Endothelial cell of umbilical vein (primary cell): ENCODE measurements around the gene MVD. TPM values are rescaled to one million over a fixed set of nuclear protein-coding genes. Genes with fewer than 3 reads are reported as not detected.

Experiments
- BruUV-seq: library from RNA; stranded (reverse); fragments of 400-500 nt; replicated peaks from 2 replicates; lab custom pipeline; 2021; lab: Mats Ljungman, UMichigan
- CTCF ChIA-PET: fragments of 300-600, 350-600 bp; sonication (Branson Sonifier 250); formaldehyde crosslinking; loops from one replicate; lab custom pipeline; 2021; ENCODE audit warnings: antibody characterized with exemption, inconsistent platforms; lab: Charles Lee
- POLR2A ChIA-PET: fragments of 300-600, 350-600 bp; sonication (Branson Sonifier 250); formaldehyde crosslinking; loops from one replicate; lab custom pipeline; 2021; ENCODE audit warnings: antibody characterized with exemption, inconsistent platforms; lab: Charles Lee
- DNase-seq: peaks from one replicate; pipeline ENCODE4 v3.0.0-alpha.2; 2011; ENCODE audit warnings: low read depth, low spot score
- FAIRE-seq: peaks from 2 replicates; lab custom pipeline; 2011; peaks lifted over from hg19 to GRCh38; lab: Jason Lieb, UNC
- H2AFZ ChIP-seq: 2 replicates; pipeline ENCODE4 v1.6.0; 2012; ENCODE audit warnings: low read depth, low read length, control low read depth, inconsistent platforms
- H3K27ac ChIP-seq: 2 replicates; pipeline ENCODE4 v1.5.1; 2011; ENCODE audit warnings: low read depth, mild to moderate bottlenecking, control low read depth, low read length, moderate library complexity; ENCODE audit not compliant: insufficient read depth
- H3K27me3 ChIP-seq, 2 experiments: 2 replicates each; pipeline versions ENCODE4 v1.6.0 to v1.6.1; 2011; ENCODE audit warnings: low read length in 2 of 2, mixed read lengths in 1 of 2; ENCODE audit not compliant: control insufficient read depth in 2 of 2, insufficient read depth in 2 of 2
- H3K36me3 ChIP-seq, 2 experiments: 2 replicates in 1 of 2; 3 replicates in 1 of 2; pipeline ENCODE4 v1.5.1; 2011; ENCODE audit warnings: low read length in 2 of 2, mild to moderate bottlenecking in 1 of 2, moderate library complexity in 1 of 2; ENCODE audit not compliant: control insufficient read depth in 2 of 2, insufficient read depth in 2 of 2; ENCODE audit errors: extremely low read depth in 1 of 2
- H3K4me1 ChIP-seq: 3 replicates; pipeline ENCODE4 v1.5.1; 2011; ENCODE audit warnings: mild to moderate bottlenecking, low read length; ENCODE audit not compliant: control insufficient read depth, insufficient read depth; ENCODE audit errors: extremely low read depth
- H3K4me2 ChIP-seq: 2 replicates; pipeline ENCODE4 v1.6.1; 2011; ENCODE audit warnings: low read length, control low read depth, mixed read lengths; ENCODE audit not compliant: insufficient read depth
- H3K4me3 ChIP-seq, 3 experiments: fragments of 200-600 bp in 1 of 3; sonication (generic), shearing (Covaris generic) in 1 of 3; replicated peaks in 1 of 3; 2 replicates each; pipeline ENCODE4 v1.5.1; 2011 to 2016; ENCODE audit warnings: control low read depth in 3 of 3, low read length in 3 of 3, mild to moderate bottlenecking in 2 of 3, inconsistent platforms in 1 of 3, low read depth in 1 of 3, moderate library complexity in 1 of 3; ENCODE audit not compliant: insufficient read depth in 1 of 3
- H3K79me2 ChIP-seq: 2 replicates; pipeline ENCODE4 v1.6.0; 2012; ENCODE audit warnings: low read length, inconsistent platforms; ENCODE audit not compliant: control insufficient read depth, insufficient read depth
- H3K9ac ChIP-seq: replicated peaks from 2 replicates; pipeline ENCODE3; 2011; ENCODE audit warnings: low read length, control low read depth; ENCODE audit not compliant: insufficient read depth; ENCODE audit errors: extremely low read depth
- H3K9me1 ChIP-seq: replicated peaks from 3 replicates; pipeline ENCODE4 v1.6.0; 2011; ENCODE audit warnings: mild to moderate bottlenecking, low read length; ENCODE audit not compliant: control insufficient read depth, insufficient read depth; ENCODE audit errors: extremely low read depth
- H3K9me3 ChIP-seq: replicated peaks from 2 replicates; pipeline ENCODE4 v1.5.1; 2012; ENCODE audit warnings: low read length, inconsistent platforms; ENCODE audit not compliant: control insufficient read depth, insufficient read depth
- H4K20me1 ChIP-seq: replicated peaks from 2 replicates; pipeline ENCODE3; 2011; ENCODE audit warnings: mild to moderate bottlenecking, low read length; ENCODE audit not compliant: control insufficient read depth, insufficient read depth; ENCODE audit errors: extremely low read depth
- EZH2 ChIP-seq: IDR thresholded peaks from 2 replicates; pipeline ENCODE4 v1.6.1; 2012; ENCODE audit warnings: borderline replicate concordance, low read depth, mild to moderate bottlenecking, moderate library complexity, low read length, inconsistent platforms; ENCODE audit not compliant: severe bottlenecking
- FOS ChIP-seq: IDR thresholded peaks from 2 replicates; pipeline ENCODE4 v1.6.1; 2011; ENCODE audit warnings: mild to moderate bottlenecking, low read length, moderate library complexity, borderline replicate concordance; ENCODE audit not compliant: insufficient read depth
- GATA2 ChIP-seq: IDR thresholded peaks from 2 replicates; pipeline ENCODE4 v1.7.0; 2011; ENCODE audit warnings: low read depth, mild to moderate bottlenecking, moderate library complexity, mixed read lengths, low read length; ENCODE audit not compliant: insufficient read length, insufficient read depth
- JUN ChIP-seq: IDR thresholded peaks from 2 replicates; pipeline ENCODE4 v1.6.1; 2011; ENCODE audit warnings: borderline replicate concordance, low read depth; ENCODE audit not compliant: insufficient read length, insufficient read depth
- MYC ChIP-seq: IDR thresholded peaks from one replicate; pipeline ENCODE4 v1.6.1; 2011; ENCODE audit warnings: mild to moderate bottlenecking, low read depth, low read length
- POLR2A ChIP-seq: IDR thresholded peaks from 2 replicates; pipeline ENCODE4 v1.6.1; 2012; ENCODE audit warnings: low read depth, mild to moderate bottlenecking, control low read depth, low read length
- POLR2AphosphoS5 ChIP-seq: IDR thresholded peaks from 2 replicates; pipeline ENCODE4 v1.6.1; 2012; ENCODE audit warnings: low read depth, mild to moderate bottlenecking, control low read depth, low read length, moderate library complexity; ENCODE audit not compliant: insufficient read depth
- dilution Hi-C: fragments of 300-500 bp; cut with MboI; formaldehyde crosslinking; loops from one replicate; pipeline ENCODE4 v1.15.0; 2019; ENCODE audit warnings: low sequenced_read_pairs; ENCODE audit not compliant: extremely low pct_ligation_motif_present
- intact Hi-C: fragments of 100-400 bp; cut with micrococcal nuclease; formaldehyde crosslinking; loops from one replicate; pipeline ENCODE4 v1.10.0; 2022
- polyA plus RNA-seq, 4 experiments: library from polyadenylated mRNA; depleted of rRNA in 3 of 4; stranded (reverse) in 3 of 4; unstranded in 1 of 4; fragments of >200 nt; gene quantifications; 2 replicates each; pipeline versions ENCODE4 v1.2.1 to v1.2.3, GENCODE V29; 2011 to 2012; ENCODE audit warnings: missing spikeins in 1 of 4
- total RNA-seq: library from RNA; stranded (reverse); gene quantifications from 2 replicates; pipeline ENCODE4 v1.2.3, GENCODE V29; 2021
- TF ChIP-seq, protein P1 (sequence below): IDR thresholded peaks from 2 replicates; pipeline ENCODE4 v1.6.1; 2011; ENCODE audit not compliant: insufficient read depth, insufficient read length
- TF ChIP-seq, protein P2 (sequence below), 2 donors: IDR thresholded peaks; 1 replicate in 1 of 2; 2 replicates in 1 of 2; pipeline ENCODE4 v1.5.1; 2011; ENCODE audit warnings: low read length in 2 of 2, mild to moderate bottlenecking in 2 of 2, moderate library complexity in 2 of 2, control low read depth in 1 of 2, inconsistent platforms in 1 of 2, low read depth in 1 of 2; ENCODE audit not compliant: insufficient read depth in 1 of 2; ENCODE audit errors: extremely low read depth in 1 of 2

Gene MVD
- total and polyA plus RNA-seq, 2 donors (not counting 3 experiments of a cell fraction or from before 2014, with no cell fraction given), result 64.4 to 142 TPM

DNA sequence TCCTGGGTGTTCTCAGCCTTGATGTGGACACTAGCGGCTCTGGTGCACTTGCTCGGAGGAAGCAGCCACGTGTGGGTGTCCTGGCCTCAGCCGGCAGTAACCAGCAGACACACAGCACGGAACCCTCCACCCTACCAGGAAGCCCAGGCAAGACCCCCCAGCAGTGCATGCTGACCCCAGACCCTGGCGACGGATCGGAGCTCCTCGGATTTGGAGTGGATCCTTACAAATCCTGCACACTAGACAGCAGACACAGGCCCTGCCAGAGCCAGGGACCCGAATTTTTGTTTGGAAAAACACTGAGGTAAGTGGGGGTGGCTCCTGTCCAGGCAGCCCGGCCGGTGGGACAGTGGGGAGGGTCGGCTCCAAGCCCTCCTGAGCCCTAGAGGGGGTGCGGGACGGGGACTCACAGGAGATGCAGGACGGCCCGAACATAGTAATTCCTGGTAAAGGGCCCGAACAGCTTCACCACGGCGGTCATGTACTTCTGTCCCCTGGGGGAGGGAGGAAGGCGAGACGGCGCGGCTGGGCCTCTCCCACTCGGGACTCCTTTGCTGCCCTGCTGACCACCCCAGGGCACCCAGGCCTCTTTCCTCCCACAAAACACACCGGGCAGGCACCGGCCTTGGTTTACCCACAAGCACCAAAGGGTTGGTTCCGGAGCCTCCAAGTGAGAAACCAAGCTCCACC, 16.4 kb downstream of the MVD start:
- no peak for FAIRE-seq
- Histone ChIP-seq H3K36me3 (no peaks in the 10 kb centered on the region), H3K9ac (no peak overlapping the region), H3K27me3 (no peaks in the 10 kb centered on the region), H3K4me3 (no peak overlapping the region), H3K27ac (no peak overlapping the region), H3K79me2 (no peaks in the 10 kb centered on the region), H3K4me2 (no peak overlapping the region), H3K4me1 (peaks cover 10% of the 10 kb centered on the region), H3K9me1 (no peaks in the 10 kb centered on the region), H4K20me1 (no peaks in the 10 kb centered on the region), H2AFZ (no peak overlapping the region), H3K9me3 (no peaks in the 10 kb centered on the region)
- DNase-seq, result no peak
- ChIA-PET POLR2A (no interaction called here), CTCF (no interaction called here)
- dilution Hi-C loops (no loop called here), intact Hi-C loops (no loop called here)
- TF ChIP-seq, protein P1, sequence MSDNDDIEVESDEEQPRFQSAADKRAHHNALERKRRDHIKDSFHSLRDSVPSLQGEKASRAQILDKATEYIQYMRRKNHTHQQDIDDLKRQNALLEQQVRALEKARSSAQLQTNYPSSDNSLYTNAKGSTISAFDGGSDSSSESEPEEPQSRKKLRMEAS, result no peak
- TF ChIP-seq, protein P2, sequence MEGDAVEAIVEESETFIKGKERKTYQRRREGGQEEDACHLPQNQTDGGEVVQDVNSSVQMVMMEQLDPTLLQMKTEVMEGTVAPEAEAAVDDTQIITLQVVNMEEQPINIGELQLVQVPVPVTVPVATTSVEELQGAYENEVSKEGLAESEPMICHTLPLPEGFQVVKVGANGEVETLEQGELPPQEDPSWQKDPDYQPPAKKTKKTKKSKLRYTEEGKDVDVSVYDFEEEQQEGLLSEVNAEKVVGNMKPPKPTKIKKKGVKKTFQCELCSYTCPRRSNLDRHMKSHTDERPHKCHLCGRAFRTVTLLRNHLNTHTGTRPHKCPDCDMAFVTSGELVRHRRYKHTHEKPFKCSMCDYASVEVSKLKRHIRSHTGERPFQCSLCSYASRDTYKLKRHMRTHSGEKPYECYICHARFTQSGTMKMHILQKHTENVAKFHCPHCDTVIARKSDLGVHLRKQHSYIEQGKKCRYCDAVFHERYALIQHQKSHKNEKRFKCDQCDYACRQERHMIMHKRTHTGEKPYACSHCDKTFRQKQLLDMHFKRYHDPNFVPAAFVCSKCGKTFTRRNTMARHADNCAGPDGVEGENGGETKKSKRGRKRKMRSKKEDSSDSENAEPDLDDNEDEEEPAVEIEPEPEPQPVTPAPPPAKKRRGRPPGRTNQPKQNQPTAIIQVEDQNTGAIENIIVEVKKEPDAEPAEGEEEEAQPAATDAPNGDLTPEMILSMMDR (IDR thresholded peaks at IDR 0.05; ENCODE audit: extremely low read depth in 1 of 2, insufficient read depth in 1 of 2, low read depth in 1 of 2, low read length in 2 of 2), result no peak
- TF ChIP-seq POLR2A, result no peak
- TF ChIP-seq MYC, result no peak
- no peak for TF ChIP-seq EZH2
- no peak for TF ChIP-seq JUN
- TF ChIP-seq POLR2AphosphoS5, result no peak
- TF ChIP-seq GATA2, result no peak
- TF ChIP-seq FOS, result no peak
- no TSS peak for BruUV-seq
